Loucy (cell line): ENCODE results near the gene VIPR1.

Experiments used
- CTCF ChIP-seq: fragments of 200-600 bp; sonication (generic); conservative IDR thresholded peaks from 2 replicates; pipeline ENCODE4 v1.5.1; 2014; ENCODE audit warnings: mild to moderate bottlenecking, antibody characterized with exemption, low read length
- EZH2phosphoT487 ChIP-seq: fragments of 200-600 bp; IDR thresholded peaks from 2 replicates; pipeline ENCODE4 v1.6.1; 2018; ENCODE audit warnings: antibody characterized with exemption, mild to moderate bottlenecking, moderate library complexity, borderline replicate concordance

DNA sequence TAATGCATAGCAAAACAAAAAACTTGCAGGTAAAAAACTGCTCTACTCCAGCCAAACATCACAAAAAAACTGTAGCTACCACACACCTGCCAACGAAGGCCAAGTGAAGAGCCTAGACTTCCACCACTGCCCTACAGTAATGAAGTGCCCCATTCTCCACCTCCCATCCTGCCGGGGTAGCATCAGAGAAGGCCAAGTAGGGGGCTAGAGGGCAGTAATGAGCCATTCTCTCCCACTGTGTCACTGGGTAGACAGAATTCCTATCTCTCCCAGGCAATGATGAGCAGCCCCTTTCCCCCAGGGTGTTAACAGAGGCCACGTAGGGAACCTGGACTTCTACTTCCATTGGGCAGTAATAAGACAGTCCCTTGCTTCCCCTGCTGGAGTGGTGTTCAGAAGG, 69.8 kb downstream of the VIPR1 start:
- TF ChIP-seq CTCF, result peak; percentile 81
- TF ChIP-seq EZH2phosphoT487, result no peak
